SK-N-MC (cell line): Measurements from ENCODE around the gene TGFBR3L.

Source experiments
- EZH2 ChIP-seq: fragments of 200-600 bp; sonication (generic); IDR thresholded peaks from one replicate; pipeline ENCODE4 v1.6.1; 2017; ENCODE audit warnings: antibody characterized with exemption
- FOXP2 ChIP-seq: optimal IDR thresholded peaks from 2 replicates; pipeline ENCODE3; 2011; ENCODE audit warnings: mild to moderate bottlenecking, moderate library complexity; ENCODE audit not compliant: insufficient read depth; ENCODE audit errors: extremely low read length, control extremely low read depth
- POLR2AphosphoS5 ChIP-seq: IDR thresholded peaks from 2 replicates; pipeline ENCODE4 v1.6.1; 2012; ENCODE audit warnings: mild to moderate bottlenecking, low read depth, low read length, borderline replicate concordance

DNA sequence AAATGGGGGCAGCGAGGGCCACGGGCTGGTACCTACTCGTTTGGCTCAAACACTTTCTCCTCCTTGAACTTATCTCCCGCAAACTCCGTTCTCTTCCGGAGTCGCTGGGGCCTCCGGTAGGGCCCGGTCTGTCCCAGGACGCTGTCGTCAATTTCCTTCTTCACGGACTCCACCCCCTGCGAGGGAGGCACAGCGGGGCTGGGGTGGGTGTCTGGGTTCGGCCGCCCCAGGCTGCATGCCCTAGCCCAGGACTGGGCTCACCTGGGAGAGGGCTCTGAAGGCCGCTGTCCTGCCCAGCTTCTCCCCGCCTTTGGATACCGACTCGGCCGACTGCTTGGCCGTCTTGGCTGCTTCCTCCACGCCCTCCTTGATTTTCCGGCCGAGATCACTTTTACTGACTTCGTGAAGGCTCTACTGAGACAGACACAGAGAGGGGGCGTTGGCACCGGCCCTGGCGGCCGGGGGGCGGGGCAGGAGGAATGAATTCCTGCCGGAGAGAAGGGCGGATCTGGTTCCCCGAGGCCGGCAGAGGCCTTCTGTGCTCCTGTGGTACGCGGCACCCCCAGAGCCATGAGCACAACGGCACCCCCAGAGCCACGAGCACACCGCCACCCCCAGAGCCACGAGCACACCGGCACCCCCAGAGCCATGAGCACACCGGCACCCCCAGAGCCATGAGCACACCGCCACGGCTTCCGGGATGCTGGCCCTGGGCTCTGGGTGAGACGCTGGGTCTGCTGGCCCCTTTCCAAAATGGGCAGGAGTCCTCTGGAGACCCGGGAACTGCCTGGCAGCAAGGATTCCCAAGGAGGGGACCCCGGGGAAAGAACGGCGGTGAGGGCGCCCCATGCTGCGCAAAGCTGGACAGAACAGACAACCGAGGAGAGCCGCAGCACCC, 19.4 kb downstream of the TGFBR3L start:
- TF ChIP-seq EZH2 = no peak
- TF ChIP-seq FOXP2 = no peak
- no peak for TF ChIP-seq POLR2AphosphoS5
